Activated CD8-positive, alpha-beta memory T cell treated with anti-CD3 and anti-CD28 coated beads, Interleukin-2, amount 50 U/mL, for 4 hours (primary cell): ENCODE results near the gene ZNF512.
"Not testable (repeated sequence)": the region's sequence is repeated elsewhere in the genome, so short reads cannot be mapped to it uniquely, and the experiment has no call there.

ENCODE experiments used
- DNase-seq: peaks from one replicate; pipeline ENCODE4 v3.0.0-alpha.2; 2020

ZNF512 gene

GRCh38 chr2:27584597-27584996 is 1.8 kb downstream of the ZNF512 start:
- DNase-seq, result no peak

- DNase-seq, result no peak
These were observed 4.2 kb downstream of the ZNF512 start for GRCh38 chr2:27587025-27587424.

GRCh38 chr2:27588308-27588707 is 5.5 kb downstream of the ZNF512 start:
- DNase-seq, result no peak

- no peak for DNase-seq
These were observed 8.9 kb downstream of the ZNF512 start for GRCh38 chr2:27591745-27592144.

GRCh38 chr2:27593240-27593639 is 10.4 kb downstream of the ZNF512 start:
- no peak for DNase-seq

- DNase-seq, result not testable (repeated sequence)
These were observed 11.3 kb downstream of the ZNF512 start for GRCh38 chr2:27594020-27594703.

- DNase-seq, result not testable (repeated sequence)
These were observed 12.6 kb downstream of the ZNF512 start for GRCh38 chr2:27595412-27595811.

- DNase-seq, result no peak
These were observed 13.8 kb downstream of the ZNF512 start for GRCh38 chr2:27596627-27597026.

GRCh38 chr2:27606611-27607010 is 23.8 kb downstream of the ZNF512 start:
- no peak for DNase-seq

GRCh38 chr2:27613985-27614384 is 31.1 kb downstream of the ZNF512 start:
- no peak for DNase-seq

- no peak for DNase-seq
These were observed 32.5 kb downstream of the ZNF512 start for GRCh38 chr2:27615316-27615715.

- no peak for DNase-seq
These were observed 38.7 kb downstream of the ZNF512 start for GRCh38 chr2:27621524-27621923.

GRCh38 chr2:27622921-27623384 is 40.1 kb downstream of the ZNF512 start:
- DNase-seq, result no peak

GRCh38 chr2:27624943-27625342 is 42.1 kb downstream of the ZNF512 start:
- no peak for DNase-seq

- DNase-seq, result not testable (repeated sequence)
These were observed 43.5 kb downstream of the ZNF512 start for GRCh38 chr2:27626323-27626722.

GRCh38 chr2:27626921-27627320 is 44.1 kb downstream of the ZNF512 start:
- not testable (repeated sequence) for DNase-seq

- DNase-seq, result no peak
These were observed 45.3 kb downstream of the ZNF512 start for GRCh38 chr2:27627963-27628766.

- peak; percentile 95 for DNase-seq
These were observed 46.2 kb downstream of the ZNF512 start, which contains the start of the genes CCDC121 and GPN1 for GRCh38 chr2:27628767-27629709. TSS of gene CCDC121 (minus strand) at chr2:27629012. CDS start at chr2:27627799, 1,213 bp downstream. TSS of gene GPN1 (plus strand) at chr2:27629050. CDS start at chr2:27629059, 9 bp downstream.

GRCh38 chr2:27630257-27630656 is 47.4 kb downstream of the ZNF512 start:
- not testable (repeated sequence) for DNase-seq

GRCh38 chr2:27634291-27634690 is 51.4 kb downstream of the ZNF512 start:
- DNase-seq, result no peak

GRCh38 chr2:27636766-27637165 is 53.9 kb downstream of the ZNF512 start:
- no peak for DNase-seq

GRCh38 chr2:27638037-27638637 is 55.3 kb downstream of the ZNF512 start:
- no peak for DNase-seq
